Measurements from ENCODE around the gene B9D1. TPM values are rescaled to one million over a fixed set of nuclear protein-coding genes. Genes with fewer than 3 reads are reported as not detected.
A peak's percentile ranks its signal among the peaks of the same experiment; 100 is the strongest.

Gene B9D1
- total and polyA plus RNA-seq, 2 experiments from 2014 or later: 29.6 to 30.8 TPM

DNA sequence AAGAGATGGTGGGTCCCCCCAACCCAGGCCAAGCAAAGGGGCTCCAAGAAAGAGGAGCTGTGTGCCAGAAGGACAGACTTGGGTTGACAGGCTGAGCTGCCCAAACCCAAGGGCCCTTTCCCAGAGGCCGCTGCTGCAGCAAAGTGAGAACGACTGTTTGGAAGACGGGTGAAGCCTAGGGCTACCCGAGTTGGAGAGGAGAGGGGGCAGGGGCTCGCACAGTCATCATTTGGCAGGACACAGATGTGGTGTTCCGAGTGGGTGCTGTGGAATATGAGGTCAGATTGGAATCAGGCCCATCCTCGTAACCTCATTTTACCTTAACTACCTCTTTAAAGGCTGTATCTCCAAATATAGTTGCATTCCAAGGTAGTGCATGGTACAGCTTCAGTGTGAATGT is 29.8 kb upstream of the B9D1 start:
- H3K27ac ChIP-seq: no peak overlapping the region
- no peak overlapping the region for H2AFZ ChIP-seq
- no peak overlapping the region for H3K4me2 ChIP-seq
- H3K4me1 ChIP-seq (ENCODE audit: insufficient read depth): peaks cover 32% of the 10 kb centered on the region
- no peak overlapping the region for H3K4me3 ChIP-seq
- H3K79me2 ChIP-seq: no peaks in the 10 kb centered on the region
- TF ChIP-seq EZH2 (IDR thresholded peaks at IDR 0.05; ENCODE audit: borderline replicate concordance): no peak
- TF ChIP-seq, protein P1, sequence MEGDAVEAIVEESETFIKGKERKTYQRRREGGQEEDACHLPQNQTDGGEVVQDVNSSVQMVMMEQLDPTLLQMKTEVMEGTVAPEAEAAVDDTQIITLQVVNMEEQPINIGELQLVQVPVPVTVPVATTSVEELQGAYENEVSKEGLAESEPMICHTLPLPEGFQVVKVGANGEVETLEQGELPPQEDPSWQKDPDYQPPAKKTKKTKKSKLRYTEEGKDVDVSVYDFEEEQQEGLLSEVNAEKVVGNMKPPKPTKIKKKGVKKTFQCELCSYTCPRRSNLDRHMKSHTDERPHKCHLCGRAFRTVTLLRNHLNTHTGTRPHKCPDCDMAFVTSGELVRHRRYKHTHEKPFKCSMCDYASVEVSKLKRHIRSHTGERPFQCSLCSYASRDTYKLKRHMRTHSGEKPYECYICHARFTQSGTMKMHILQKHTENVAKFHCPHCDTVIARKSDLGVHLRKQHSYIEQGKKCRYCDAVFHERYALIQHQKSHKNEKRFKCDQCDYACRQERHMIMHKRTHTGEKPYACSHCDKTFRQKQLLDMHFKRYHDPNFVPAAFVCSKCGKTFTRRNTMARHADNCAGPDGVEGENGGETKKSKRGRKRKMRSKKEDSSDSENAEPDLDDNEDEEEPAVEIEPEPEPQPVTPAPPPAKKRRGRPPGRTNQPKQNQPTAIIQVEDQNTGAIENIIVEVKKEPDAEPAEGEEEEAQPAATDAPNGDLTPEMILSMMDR (IDR thresholded peaks at IDR 0.05; ENCODE audit: poor library complexity): no peak
- TF ChIP-seq EZH2phosphoT487 (IDR thresholded peaks at IDR 0.05; ENCODE audit: low read depth, severe bottlenecking, unreplicated experiment): no peak
- no peaks in the 10 kb centered on the region for H3K36me3 ChIP-seq (replicated peaks; ENCODE audit: insufficient read depth, low read depth)
- no peaks in the 10 kb centered on the region for H3K9me2 ChIP-seq (replicated peaks; ENCODE audit: insufficient read depth)
- H3K9me3 ChIP-seq (ENCODE audit: low read depth): no peaks in the 10 kb centered on the region
- H3K27me3 ChIP-seq: no peaks in the 10 kb centered on the region
- DNase-seq (ENCODE audit: low spot score): no peak
- WGBS (ENCODE audit: low lambda C conversion rate, missing lambda C conversion rate): 74% methylated on average over 7 of the region's 7 CpGs
- H4K20me1 ChIP-seq (ENCODE audit: insufficient read depth, poor library complexity, severe bottlenecking): no peaks in the 10 kb centered on the region

DNA sequence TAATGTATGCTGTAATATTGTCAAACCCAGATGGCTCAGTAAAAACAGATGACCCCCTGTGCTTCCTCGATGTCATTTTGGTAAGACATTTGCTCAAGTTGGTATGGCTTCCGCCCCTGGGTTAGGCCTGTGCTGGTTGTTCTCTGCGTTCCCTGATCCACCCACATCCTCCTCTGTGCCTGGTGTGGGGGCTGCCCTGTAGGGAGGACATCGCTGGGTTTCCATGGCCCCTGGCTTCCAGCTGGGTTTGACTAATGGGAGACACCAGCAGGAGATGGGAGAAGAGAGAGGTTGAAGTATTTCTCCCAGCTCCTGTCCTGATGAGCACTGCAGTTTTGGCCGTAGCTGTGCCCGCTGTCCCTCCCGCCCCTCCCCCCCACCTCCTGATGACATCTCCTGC is 28.9 kb upstream of the B9D1 start:
- Histone ChIP-seq H3K4me1 (ENCODE audit: insufficient read depth) (peaks cover 36% of the 10 kb centered on the region), H3K36me3 (replicated peaks; ENCODE audit: insufficient read depth, low read depth) (no peaks in the 10 kb centered on the region), H3K79me2 (no peaks in the 10 kb centered on the region), H3K4me2 (no peak overlapping the region), H3K4me3 (no peak overlapping the region), H3K9me3 (ENCODE audit: low read depth) (no peaks in the 10 kb centered on the region), H3K9me2 (replicated peaks; ENCODE audit: insufficient read depth) (no peaks in the 10 kb centered on the region), H3K27me3 (no peaks in the 10 kb centered on the region), H4K20me1 (ENCODE audit: insufficient read depth, poor library complexity, severe bottlenecking) (no peaks in the 10 kb centered on the region), H3K27ac (peak overlapping the region; percentile 11), H2AFZ (no peak overlapping the region)
- 91% methylated on average over 5 of the region's 7 CpGs for WGBS (ENCODE audit: low lambda C conversion rate, missing lambda C conversion rate)
- no peak for TF ChIP-seq EZH2 (IDR thresholded peaks at IDR 0.05; ENCODE audit: borderline replicate concordance)
- TF ChIP-seq, protein P1 (IDR thresholded peaks at IDR 0.05; ENCODE audit: poor library complexity): no peak
- no peak for TF ChIP-seq EZH2phosphoT487 (IDR thresholded peaks at IDR 0.05; ENCODE audit: low read depth, severe bottlenecking, unreplicated experiment)
- DNase-seq (ENCODE audit: low spot score): no peak

DNA sequence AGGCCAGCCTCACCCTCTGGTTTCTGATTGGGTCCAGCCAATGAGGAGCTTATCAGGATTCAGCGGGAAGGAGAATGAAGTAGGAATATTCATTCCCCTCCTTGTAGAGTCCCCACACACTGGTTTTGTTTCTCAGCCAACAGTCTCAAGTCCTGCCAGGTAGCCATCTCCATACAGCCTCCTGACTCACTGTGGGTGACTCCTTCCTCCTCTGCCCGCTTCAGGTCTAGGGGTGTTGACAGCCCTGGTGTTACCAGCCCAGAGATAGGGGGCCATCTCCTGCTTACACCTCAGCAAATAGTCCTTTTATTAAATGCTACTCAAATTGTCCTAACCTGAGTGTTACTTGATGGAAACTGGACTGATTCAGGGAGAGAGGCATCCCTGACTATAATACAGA is 28.4 kb upstream of the B9D1 start:
- peaks cover 40% of the 10 kb centered on the region for H3K4me1 ChIP-seq (ENCODE audit: insufficient read depth)
- 79% methylated on average over 2 of the region's 2 CpGs for WGBS (ENCODE audit: low lambda C conversion rate, missing lambda C conversion rate)
- DNase-seq (ENCODE audit: low spot score): no peak
- TF ChIP-seq EZH2phosphoT487 (IDR thresholded peaks at IDR 0.05; ENCODE audit: low read depth, severe bottlenecking, unreplicated experiment) (no peak), EZH2 (IDR thresholded peaks at IDR 0.05; ENCODE audit: borderline replicate concordance) (no peak)
- TF ChIP-seq, protein P1 (IDR thresholded peaks at IDR 0.05; ENCODE audit: poor library complexity): no peak
- no peaks in the 10 kb centered on the region for H3K9me3 ChIP-seq (ENCODE audit: low read depth)
- H3K27ac ChIP-seq: peak overlapping the region; percentile 11
- no peak overlapping the region for H3K4me2 ChIP-seq
- H2AFZ ChIP-seq: no peak overlapping the region
- peaks cover 4% of the 10 kb centered on the region for H3K79me2 ChIP-seq
- H3K4me3 ChIP-seq: no peak overlapping the region
- no peaks in the 10 kb centered on the region for H3K9me2 ChIP-seq (replicated peaks; ENCODE audit: insufficient read depth)
- H3K27me3 ChIP-seq: no peaks in the 10 kb centered on the region
- no peaks in the 10 kb centered on the region for H4K20me1 ChIP-seq (ENCODE audit: insufficient read depth, poor library complexity, severe bottlenecking)
- H3K36me3 ChIP-seq (replicated peaks; ENCODE audit: insufficient read depth, low read depth): no peaks in the 10 kb centered on the region
